ENCODE results near the gene NPHP3. TPM values are rescaled to one million over a fixed set of nuclear protein-coding genes. Genes with fewer than 3 reads are reported as not detected.

NPHP3 gene
- total RNA-seq, 2 experiments from 2014 or later = 25.5 to 27.4 TPM

GRCh38 chr3:132637590-132637989 lies 84.6 kb downstream of the NPHP3 start:
- intact Hi-C loops (cut with DNase I, micrococcal nuclease) = no loop called here
- TF ChIP-seq, protein P1, sequence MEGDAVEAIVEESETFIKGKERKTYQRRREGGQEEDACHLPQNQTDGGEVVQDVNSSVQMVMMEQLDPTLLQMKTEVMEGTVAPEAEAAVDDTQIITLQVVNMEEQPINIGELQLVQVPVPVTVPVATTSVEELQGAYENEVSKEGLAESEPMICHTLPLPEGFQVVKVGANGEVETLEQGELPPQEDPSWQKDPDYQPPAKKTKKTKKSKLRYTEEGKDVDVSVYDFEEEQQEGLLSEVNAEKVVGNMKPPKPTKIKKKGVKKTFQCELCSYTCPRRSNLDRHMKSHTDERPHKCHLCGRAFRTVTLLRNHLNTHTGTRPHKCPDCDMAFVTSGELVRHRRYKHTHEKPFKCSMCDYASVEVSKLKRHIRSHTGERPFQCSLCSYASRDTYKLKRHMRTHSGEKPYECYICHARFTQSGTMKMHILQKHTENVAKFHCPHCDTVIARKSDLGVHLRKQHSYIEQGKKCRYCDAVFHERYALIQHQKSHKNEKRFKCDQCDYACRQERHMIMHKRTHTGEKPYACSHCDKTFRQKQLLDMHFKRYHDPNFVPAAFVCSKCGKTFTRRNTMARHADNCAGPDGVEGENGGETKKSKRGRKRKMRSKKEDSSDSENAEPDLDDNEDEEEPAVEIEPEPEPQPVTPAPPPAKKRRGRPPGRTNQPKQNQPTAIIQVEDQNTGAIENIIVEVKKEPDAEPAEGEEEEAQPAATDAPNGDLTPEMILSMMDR (IDR thresholded peaks at IDR 0.05) = no peak
- H3K36me3 Mint-ChIP-seq (ENCODE audit: low read depth) = peaks cover 73% of the 10 kb centered on the region

DNA sequence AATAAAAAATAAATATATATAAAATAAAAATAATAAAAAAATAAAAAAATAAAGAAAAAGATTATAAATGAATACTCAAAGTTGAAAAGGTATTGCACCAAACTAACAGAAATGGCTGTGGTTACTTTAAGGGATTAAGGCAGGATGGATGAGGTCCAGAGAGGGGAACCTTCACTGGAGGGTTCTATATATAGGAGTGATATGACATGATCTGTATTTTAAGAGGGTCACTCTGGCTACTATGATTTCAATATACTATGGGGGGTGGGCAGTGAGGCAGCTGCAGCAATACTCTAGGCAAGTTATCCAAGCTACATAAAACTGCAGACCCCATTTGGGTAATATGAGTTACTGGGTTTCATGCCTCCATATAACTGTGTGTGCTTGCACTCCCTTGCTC lies 87.2 kb downstream of the NPHP3 start:
- Mint-ChIP-seq H3K27ac (no peak overlapping the region), H3K27me3 (no peaks in the 10 kb centered on the region), H3K36me3 (ENCODE audit: low read depth) (peaks cover 71% of the 10 kb centered on the region), H3K4me1 (ENCODE audit: low read depth) (no peaks in the 10 kb centered on the region), H3K4me3 (no peak overlapping the region), H3K9me3 (no peaks in the 10 kb centered on the region)
- no peak overlapping the region for H3K4me3 ChIP-seq (ENCODE audit: low read length)
- DNase-seq (no peak), ATAC-seq (ENCODE audit: poor library complexity) (no peak)
- H3K4me1 ChIP-seq (ENCODE audit: insufficient read depth, low read length) = no peaks in the 10 kb centered on the region
- intact Hi-C loops (cut with DNase I, micrococcal nuclease) = no loop called here
- no peaks in the 10 kb centered on the region for H3K9me3 ChIP-seq (ENCODE audit: control insufficient read depth in 1 of 2, insufficient read depth in 1 of 2, low read length in 2 of 2)
- TF ChIP-seq, protein P1 (IDR thresholded peaks at IDR 0.05) = no peak
- ChIA-PET CTCF (interaction anchor here (1.2 kb wide), 1 partner anchor 99 kb away, joined by 3 read pairs; no protein-coding TSS in a partner anchor), POLR2A (no interaction called here)
- no peak overlapping the region for H3K27ac ChIP-seq (ENCODE audit: low read depth in 1 of 2, low read length in 2 of 2)
- H3K27me3 ChIP-seq (ENCODE audit: control insufficient read depth in 1 of 2, insufficient read depth in 2 of 2, low read length in 2 of 2) = no peaks in the 10 kb centered on the region
- H3K36me3 ChIP-seq (ENCODE audit: insufficient read depth, low read length) = peaks cover 15% of the 10 kb centered on the region

More at GRCh38 chr3:132637590-132637989, 84.6 kb downstream of the NPHP3 start:
- ChIA-PET CTCF (interaction anchor here (0.6 kb wide), 1 partner anchor 291 kb away, joined by 3 read pairs; no protein-coding TSS in a partner anchor), POLR2A (no interaction called here)
- no peaks in the 10 kb centered on the region for H3K27me3 Mint-ChIP-seq
- H3K4me3 Mint-ChIP-seq = no peak overlapping the region
- no peak for DNase-seq
- peaks cover 23% of the 10 kb centered on the region for H3K36me3 ChIP-seq (ENCODE audit: insufficient read depth, low read length)
- H3K27ac Mint-ChIP-seq = no peak overlapping the region
- no peak overlapping the region for H3K27ac ChIP-seq (ENCODE audit: low read depth in 1 of 2, low read length in 2 of 2)
- H3K9me3 Mint-ChIP-seq = no peaks in the 10 kb centered on the region
- H3K27me3 ChIP-seq (ENCODE audit: control insufficient read depth in 1 of 2, insufficient read depth in 2 of 2, low read length in 2 of 2) = no peaks in the 10 kb centered on the region
- no peaks in the 10 kb centered on the region for H3K9me3 ChIP-seq (ENCODE audit: control insufficient read depth in 1 of 2, insufficient read depth in 1 of 2, low read length in 2 of 2)
- H3K4me1 ChIP-seq (ENCODE audit: insufficient read depth, low read length) = no peaks in the 10 kb centered on the region
- H3K4me1 Mint-ChIP-seq (ENCODE audit: low read depth) = no peaks in the 10 kb centered on the region
- H3K4me3 ChIP-seq (ENCODE audit: low read length) = no peak overlapping the region
- ATAC-seq (ENCODE audit: poor library complexity) = no peak

Other genes with a start within 250 kb of the NPHP3 start
- under 1 TPM; 0.16 to 0.17 TPM for gene ACKR4, start 125.1 kb downstream of the NPHP3 start, total RNA-seq
- 10 to 100 TPM; 26.6 to 27.9 TPM for gene ACAD11, start 62.6 kb downstream of the NPHP3 start, total RNA-seq
- gene UBA5, start 62.1 kb downstream of the NPHP3 start, total RNA-seq = 10 to 100 TPM; 35.4 to 39.2 TPM